Left ventricle myocardium inferior (tissue), 1 donor: ENCODE measurements around the gene ODAD4. TPM values are rescaled to one million over a fixed set of nuclear protein-coding genes. Genes with fewer than 3 reads are reported as not detected.

ENCODE experiments used
- DNase-seq: peaks from one replicate; pipeline ENCODE4 v3.0.0-alpha.2; 2020
- H3K27ac ChIP-seq: fragments of 200-600 bp; replicated peaks from 2 replicates; pipeline ENCODE4 v1.8.0; 2021
- H3K27me3 ChIP-seq: fragments of 200-600 bp; 2 replicates; pipeline ENCODE4 v1.8.0; 2021; ENCODE audit warnings: low read depth
- H3K36me3 ChIP-seq: fragments of 200-600 bp; 2 replicates; pipeline ENCODE4 v1.8.0; 2021
- H3K4me1 ChIP-seq: fragments of 200-600 bp; 2 replicates; pipeline ENCODE4 v1.8.0; 2021
- H3K4me3 ChIP-seq: fragments of 200-600 bp; 2 replicates; pipeline ENCODE4 v1.8.0; 2021; ENCODE audit warnings: mild to moderate bottlenecking, moderate library complexity
- H3K9me3 ChIP-seq: fragments of 200-600 bp; replicated peaks from 2 replicates; pipeline ENCODE4 v1.8.0; 2021
- intact Hi-C: fragments of 100-400 bp; cut with micrococcal nuclease; formaldehyde crosslinking; loops from one replicate; pipeline ENCODE4 v1.11.0; 2022
- total RNA-seq: library from RNA; stranded (reverse); fragmentation: NEBNext Ultra II Directional; extraction: Animal tissue kit (Norgen Biotek cat#: 25700); gene quantifications from one replicate; pipeline ENCODE4 v1.2.1, GENCODE V29; 2021
- TF ChIP-seq, protein P1 (sequence below): fragments of 200-600 bp; IDR thresholded peaks from 2 replicates; pipeline ENCODE4 v1.8.0; 2021; ENCODE audit warnings: antibody characterized with exemption, mild to moderate bottlenecking, borderline replicate concordance
- donor health status: DM: no; HTN: yes; CAD: no; lungs with severe emphysema.

Gene ODAD4
- total RNA-seq, 1 donor from 2014 or later, result 1.3 TPM

DNA sequence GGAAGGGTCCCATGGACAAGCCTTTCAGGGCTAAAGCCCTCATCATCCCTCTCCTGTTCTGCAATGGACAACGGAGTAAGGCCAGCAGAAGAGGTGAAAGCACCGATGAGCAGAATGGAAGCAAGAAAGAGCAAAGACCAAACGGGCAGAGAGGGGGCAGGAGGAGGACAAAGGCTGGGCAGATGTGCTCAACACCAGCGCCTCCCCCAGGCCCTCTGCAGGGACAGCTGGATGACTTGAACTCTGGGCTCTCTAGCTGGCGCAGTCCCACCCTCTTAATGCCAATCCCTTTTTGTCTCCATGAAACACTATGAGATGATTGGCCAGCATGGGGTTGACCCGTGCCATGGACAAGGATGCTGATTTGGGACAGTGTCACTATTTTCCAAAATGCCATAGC is 33.7 kb upstream of the ODAD4 start:
- Histone ChIP-seq H3K4me3 (no peak overlapping the region), H3K4me1 (peaks cover 20% of the 10 kb centered on the region), H3K36me3 (peaks cover 93% of the 10 kb centered on the region), H3K27me3 (no peaks in the 10 kb centered on the region), H3K9me3 (no peaks in the 10 kb centered on the region), H3K27ac (no peak overlapping the region)
- TF ChIP-seq, protein P1, sequence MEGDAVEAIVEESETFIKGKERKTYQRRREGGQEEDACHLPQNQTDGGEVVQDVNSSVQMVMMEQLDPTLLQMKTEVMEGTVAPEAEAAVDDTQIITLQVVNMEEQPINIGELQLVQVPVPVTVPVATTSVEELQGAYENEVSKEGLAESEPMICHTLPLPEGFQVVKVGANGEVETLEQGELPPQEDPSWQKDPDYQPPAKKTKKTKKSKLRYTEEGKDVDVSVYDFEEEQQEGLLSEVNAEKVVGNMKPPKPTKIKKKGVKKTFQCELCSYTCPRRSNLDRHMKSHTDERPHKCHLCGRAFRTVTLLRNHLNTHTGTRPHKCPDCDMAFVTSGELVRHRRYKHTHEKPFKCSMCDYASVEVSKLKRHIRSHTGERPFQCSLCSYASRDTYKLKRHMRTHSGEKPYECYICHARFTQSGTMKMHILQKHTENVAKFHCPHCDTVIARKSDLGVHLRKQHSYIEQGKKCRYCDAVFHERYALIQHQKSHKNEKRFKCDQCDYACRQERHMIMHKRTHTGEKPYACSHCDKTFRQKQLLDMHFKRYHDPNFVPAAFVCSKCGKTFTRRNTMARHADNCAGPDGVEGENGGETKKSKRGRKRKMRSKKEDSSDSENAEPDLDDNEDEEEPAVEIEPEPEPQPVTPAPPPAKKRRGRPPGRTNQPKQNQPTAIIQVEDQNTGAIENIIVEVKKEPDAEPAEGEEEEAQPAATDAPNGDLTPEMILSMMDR, result no peak
- no peak for DNase-seq
- intact Hi-C loops, result no loop called here

DNA sequence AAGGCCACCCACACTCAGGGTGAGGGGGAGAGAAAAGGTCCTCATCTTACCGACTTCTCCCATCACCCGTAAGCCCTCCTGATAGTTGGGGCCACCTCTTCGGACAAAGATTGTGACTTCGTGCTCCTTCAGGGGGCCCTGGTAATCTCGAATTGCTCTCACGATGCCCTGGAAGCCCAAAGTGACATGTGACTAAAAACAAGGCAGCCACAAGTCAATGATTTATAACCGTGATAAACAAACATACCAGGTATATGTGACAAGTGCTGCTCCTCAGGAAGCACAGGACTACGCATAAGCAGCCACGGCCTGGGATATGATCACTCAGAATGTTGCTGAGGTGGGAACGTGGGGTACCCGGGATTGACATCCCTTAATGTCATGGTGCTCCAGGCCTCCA is 28.8 kb upstream of the ODAD4 start:
- TF ChIP-seq, protein P1, result no peak
- Histone ChIP-seq H3K27ac (no peak overlapping the region), H3K27me3 (no peaks in the 10 kb centered on the region), H3K36me3 (peaks cover 94% of the 10 kb centered on the region), H3K4me3 (no peak overlapping the region), H3K4me1 (no peaks in the 10 kb centered on the region), H3K9me3 (no peaks in the 10 kb centered on the region)
- intact Hi-C loops, result no loop called here
- DNase-seq, result no peak

DNA sequence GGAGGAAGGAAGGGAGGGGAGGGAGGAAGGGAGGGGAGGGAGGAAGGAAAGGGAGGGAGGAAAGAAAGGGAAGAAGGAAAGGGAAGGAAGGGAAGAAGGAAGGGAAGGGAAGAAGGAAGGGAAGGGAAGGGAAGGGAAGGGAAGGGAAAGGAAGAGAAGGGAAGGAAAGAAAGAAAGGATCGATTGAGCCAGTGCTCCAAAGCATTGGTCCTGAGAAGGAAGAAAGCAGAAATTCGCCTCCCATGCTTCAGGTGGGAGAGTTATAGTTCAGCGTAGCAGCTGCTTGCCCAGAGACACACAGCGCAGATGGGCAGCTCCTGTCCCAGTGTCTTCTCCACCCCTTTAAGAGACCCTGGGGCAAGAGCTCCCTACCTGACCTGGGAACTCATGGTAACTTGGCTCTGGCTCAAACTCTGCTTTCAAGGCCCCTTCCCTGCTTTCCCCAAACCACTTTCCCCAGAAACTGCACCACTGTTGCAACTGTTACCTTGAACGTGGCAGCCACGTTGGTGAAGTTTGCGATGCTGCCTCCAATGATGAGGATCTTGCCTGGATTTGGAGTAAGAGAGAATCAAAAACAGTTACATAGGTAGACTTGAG is 26.1 kb upstream of the ODAD4 start:
- no peak for DNase-seq
- intact Hi-C loops, result no loop called here
- TF ChIP-seq, protein P1, result no peak
- H3K4me1 ChIP-seq, result no peaks in the 10 kb centered on the region
- H3K27me3 ChIP-seq, result no peaks in the 10 kb centered on the region
- no peaks in the 10 kb centered on the region for H3K9me3 ChIP-seq
- H3K36me3 ChIP-seq, result peaks cover 92% of the 10 kb centered on the region
- no peak overlapping the region for H3K27ac ChIP-seq
- H3K4me3 ChIP-seq, result no peak overlapping the region

DNA sequence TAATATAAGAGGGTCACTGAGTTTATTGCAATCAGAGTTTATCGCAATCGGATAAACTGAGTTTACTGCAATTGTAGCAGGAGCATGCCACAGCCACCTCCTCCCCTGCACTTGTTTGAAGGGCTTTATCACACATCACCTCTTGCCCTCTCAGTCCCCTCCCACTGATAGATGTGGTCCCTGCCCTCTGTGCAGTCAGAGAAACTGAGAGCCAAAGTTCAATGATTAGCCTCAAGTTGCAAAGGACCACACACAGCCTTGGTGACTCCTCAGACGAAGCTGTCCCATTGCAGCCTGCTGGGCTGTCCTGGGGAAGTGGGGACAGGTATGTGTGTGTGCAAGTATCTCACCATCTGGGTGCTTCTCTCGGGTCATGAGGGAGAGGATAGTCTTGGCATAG is 25.2 kb upstream of the ODAD4 start:
- TF ChIP-seq, protein P1, result no peak
- no peak overlapping the region for H3K4me3 ChIP-seq
- H3K27me3 ChIP-seq, result no peaks in the 10 kb centered on the region
- H3K4me1 ChIP-seq, result no peaks in the 10 kb centered on the region
- intact Hi-C loops, result no loop called here
- no peak for DNase-seq
- peaks cover 92% of the 10 kb centered on the region for H3K36me3 ChIP-seq
- no peak overlapping the region for H3K27ac ChIP-seq
- H3K9me3 ChIP-seq, result no peaks in the 10 kb centered on the region

DNA sequence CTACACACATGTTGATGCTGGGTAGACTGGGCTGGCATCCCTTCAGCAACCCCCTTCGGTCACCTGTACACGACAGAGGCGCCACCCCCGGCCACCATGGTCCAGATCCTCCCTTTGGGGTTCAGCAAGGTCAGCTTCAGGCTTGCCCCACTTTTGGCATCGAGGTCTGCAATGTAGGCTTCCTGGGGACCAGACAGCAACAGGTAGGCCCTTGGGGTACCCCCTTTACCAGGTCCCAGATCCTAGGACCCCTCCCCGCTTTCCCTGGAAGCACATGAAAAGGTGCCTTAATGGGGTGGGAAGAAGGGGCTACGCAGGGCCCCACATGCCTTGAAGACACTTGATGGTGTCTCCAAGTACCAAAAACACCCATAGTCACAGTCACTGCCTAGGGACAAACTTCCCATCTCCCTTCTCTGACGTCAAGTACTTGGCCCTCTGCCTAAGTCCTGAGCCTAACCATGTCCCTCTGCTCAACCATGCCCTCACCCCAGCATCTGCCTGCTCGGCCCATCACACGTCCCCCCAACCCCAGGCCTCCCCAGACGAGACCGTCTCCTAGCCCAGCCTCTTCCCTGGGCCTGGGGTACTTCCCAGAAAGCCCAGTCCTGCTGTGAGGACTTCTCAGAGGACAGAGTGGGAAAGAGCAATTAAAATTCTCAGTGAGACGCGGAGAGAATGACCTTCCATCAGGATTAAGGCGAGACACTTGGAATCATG is 23.8 kb upstream of the ODAD4 start:
- Histone ChIP-seq H3K9me3 (no peaks in the 10 kb centered on the region), H3K4me3 (no peak overlapping the region), H3K27ac (no peak overlapping the region), H3K36me3 (peaks cover 93% of the 10 kb centered on the region), H3K4me1 (no peaks in the 10 kb centered on the region), H3K27me3 (no peaks in the 10 kb centered on the region)
- TF ChIP-seq, protein P1, result no peak
- intact Hi-C loops, result no loop called here
- DNase-seq, result no peak
